Fibroblast of skin of abdomen (primary cell): ENCODE data around the gene CDR2.
A peak's percentile ranks its signal among the peaks of the same experiment; 100 is the strongest.

Source experiments
- DNase-seq: peaks from one replicate; pipeline ENCODE4 v3.0.0-alpha.2; 2013

The CDR2 gene

DNA sequence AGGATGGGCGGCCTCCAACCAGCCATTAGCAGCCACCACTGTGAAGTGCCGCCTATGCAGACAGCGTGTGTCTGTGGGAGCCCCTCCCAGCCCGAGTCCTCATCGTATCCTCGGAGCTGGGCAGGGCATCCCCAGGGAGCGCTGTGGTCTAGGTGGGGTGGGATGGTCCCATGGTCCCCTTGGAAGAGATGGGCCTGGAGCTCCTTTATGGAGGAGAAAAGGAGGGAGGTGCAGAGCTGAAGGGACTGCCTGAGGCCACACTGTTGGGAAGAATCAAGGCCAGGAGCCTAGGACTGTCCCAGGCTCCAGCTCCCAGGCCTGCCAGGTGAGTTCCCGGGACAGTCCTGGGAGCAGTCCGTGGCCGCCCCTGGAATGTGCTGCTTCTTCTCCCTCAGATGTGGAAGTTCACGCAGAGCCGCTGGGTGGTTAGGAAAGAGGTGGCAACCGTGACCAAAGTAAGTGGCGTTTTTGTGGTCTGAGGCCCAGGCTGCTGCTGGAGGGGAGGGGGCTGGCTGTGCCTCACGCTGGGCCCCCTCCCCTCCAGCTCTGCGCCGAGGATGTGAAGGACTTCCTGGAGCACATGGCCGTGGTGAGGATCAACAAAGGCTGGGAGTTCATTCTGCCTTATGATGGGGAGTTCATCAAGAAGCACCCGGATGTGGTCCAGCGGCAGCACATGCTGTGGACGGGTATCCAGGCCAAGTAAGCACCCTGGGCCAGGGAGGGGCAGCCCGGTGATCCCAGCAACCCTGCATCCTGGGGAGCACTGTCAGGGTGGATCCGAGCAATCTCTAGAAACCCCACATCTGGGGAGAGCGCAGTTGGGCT lies 50.2 kb downstream of the CDR2 start:
- DNase-seq, result no peak

GRCh38 chr16:22323173-22323958 lies 51.1 kb downstream of the CDR2 start:
- DNase-seq, result no peak

DNA sequence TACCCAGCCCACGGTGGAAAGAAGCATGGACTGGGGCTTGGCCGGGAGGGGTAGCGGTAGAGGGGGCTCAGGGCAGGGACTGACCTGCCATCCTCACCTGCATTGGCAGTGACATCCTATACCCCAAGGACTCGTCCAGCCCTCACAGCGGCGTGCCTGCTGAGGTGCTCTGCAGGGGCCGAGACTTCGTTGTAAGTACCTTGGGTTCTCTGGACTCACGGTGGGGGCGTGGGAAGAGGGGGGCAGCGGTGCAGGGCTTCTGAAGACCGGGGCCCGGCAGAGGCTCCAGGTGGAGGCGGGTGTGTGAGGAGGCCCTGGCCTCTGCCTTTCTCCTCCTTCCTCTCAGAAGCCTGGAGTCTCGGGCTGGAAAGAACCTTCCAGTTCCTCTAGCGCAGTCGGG lies 51.7 kb downstream of the CDR2 start:
- no peak for DNase-seq

DNA sequence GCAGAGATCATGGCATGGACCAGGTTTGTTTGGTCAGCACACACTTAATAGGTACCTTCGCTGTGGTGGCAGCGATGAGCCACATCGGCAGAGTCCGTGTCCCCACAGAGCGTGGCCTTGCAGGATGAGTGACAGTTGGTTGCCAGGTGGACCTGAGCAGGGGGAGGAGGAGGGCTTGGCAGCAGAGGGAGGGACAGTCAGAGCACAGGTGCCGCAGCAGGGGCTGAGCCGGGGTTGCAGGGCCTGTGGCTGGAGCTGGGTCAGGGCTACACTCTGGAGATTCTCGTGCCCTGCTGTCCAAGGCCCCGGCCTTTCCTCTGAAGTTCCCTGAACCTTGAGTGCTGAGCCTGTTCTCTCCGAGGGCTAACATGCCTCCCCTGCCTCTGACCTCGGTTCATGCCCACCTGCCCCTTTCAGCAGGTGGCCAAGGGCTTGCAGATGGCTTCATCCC lies 52.4 kb downstream of the CDR2 start:
- DNase-seq, result no peak

DNA sequence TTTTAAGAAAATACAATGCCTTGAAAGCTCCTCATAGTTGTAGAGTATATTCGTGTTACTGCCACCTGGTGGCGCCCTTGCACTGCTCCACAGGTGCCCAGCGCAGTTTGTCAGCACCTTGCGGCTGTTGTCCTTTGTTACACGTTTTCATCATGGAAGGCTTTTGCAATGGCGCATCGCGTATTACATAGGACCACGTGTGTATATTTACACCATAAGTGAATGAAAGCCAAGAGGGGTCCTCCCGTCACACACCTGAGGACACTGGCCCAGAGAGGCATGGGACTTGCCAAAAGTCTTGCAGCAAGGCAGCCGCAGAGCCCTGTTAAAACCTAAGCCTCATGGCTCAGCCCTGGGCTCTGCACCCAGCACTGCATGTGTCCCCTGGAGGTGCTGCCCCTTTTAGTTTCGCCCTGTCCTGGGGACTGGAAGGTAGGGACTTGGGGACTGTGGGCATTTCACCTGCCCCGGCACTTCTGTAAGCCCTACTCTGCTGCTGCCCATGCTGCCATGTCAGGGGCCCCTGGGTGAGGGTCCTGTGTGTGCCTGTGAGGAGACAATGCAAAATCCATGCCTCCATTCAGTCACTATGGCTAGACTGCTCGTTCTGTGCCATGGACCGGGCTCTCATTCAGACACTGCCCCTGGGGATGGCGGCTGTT lies 52.9 kb downstream of the CDR2 start:
- DNase-seq, result peak; percentile 67

- no peak for DNase-seq
Measured at GRCh38 chr16:22320572-22321339, 53.7 kb downstream of the CDR2 start.

GRCh38 chr16:22318690-22319358 lies 55.6 kb downstream of the CDR2 start:
- DNase-seq, result peak; percentile 19

- DNase-seq, result no peak
Measured at GRCh38 chr16:22317625-22318024, 56.8 kb downstream of the CDR2 start.

- DNase-seq, result no peak
Measured at GRCh38 chr16:22317001-22317530, 57.4 kb downstream of the CDR2 start.

- no peak for DNase-seq
Measured at GRCh38 chr16:22316411-22316811, 58.0 kb downstream of the CDR2 start.

DNA sequence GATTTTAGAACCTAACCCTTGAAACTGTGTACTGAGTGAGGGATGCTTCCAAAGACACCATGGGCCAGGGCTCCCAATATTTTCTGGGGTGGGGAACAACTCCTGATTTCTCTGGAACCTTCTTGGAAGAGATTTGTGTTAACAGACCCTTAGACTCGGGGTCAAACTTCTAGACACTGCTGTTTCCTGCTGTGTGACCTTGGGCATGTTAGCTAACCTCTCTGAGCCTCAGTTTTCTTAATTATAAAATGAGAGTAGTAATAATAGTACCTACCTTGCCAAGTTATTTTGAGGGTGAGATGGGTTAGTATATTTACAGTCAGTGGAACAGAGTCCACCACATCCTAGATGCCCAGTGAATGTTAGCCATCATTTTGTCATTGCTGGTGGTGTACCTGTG lies 58.4 kb downstream of the CDR2 start:
- DNase-seq, result no peak

GRCh38 chr16:22314661-22315626 lies 59.5 kb downstream of the CDR2 start:
- no peak for DNase-seq

- no peak for DNase-seq
Measured at GRCh38 chr16:22313876-22314470, 60.4 kb downstream of the CDR2 start.

DNA sequence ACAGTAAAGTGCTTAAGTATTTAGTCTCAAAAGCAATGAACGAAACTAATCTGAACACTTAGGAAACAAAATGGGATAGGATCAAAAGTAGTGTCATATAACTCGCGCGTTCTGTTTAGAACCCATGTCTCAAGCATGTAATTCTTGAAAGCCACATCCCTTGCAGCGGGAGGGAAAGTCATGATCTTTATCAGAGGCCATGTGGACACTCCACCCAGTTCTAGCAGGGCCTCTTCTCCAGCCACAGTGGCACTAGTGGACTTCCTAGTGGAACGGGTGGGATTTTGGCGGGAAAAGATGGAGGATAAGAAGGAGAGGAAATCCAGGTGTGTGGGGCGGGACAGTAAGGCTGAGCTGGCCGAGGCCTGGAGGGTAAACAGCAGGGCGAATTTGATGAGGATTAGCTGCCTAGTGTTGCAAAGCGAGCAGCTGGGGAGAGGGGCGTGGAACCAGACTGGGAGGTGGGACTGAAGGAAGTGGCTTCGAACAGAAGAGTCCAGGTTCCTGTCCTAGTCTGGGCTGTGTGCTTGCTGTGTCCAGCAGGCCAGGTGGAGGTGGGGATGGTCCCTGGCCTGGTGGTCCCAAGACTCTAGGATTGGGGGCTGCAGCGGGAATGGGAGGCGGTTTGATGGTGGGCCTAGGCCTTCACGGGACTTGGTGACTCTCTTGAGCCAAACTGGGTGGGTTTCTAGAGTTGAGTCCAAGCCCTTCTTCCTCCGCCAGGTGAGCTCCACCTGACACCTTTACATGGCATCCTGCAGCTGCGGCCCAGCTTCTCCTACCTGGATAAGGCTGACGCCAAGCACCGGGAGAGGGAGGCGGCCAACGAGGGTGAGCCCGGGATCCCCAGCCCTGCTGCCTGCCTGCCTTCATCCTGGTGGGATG lies 61.3 kb downstream of the CDR2 start:
- DNase-seq, result no peak

GRCh38 chr16:22311520-22311919 lies 62.9 kb downstream of the CDR2 start:
- DNase-seq, result no peak

DNA sequence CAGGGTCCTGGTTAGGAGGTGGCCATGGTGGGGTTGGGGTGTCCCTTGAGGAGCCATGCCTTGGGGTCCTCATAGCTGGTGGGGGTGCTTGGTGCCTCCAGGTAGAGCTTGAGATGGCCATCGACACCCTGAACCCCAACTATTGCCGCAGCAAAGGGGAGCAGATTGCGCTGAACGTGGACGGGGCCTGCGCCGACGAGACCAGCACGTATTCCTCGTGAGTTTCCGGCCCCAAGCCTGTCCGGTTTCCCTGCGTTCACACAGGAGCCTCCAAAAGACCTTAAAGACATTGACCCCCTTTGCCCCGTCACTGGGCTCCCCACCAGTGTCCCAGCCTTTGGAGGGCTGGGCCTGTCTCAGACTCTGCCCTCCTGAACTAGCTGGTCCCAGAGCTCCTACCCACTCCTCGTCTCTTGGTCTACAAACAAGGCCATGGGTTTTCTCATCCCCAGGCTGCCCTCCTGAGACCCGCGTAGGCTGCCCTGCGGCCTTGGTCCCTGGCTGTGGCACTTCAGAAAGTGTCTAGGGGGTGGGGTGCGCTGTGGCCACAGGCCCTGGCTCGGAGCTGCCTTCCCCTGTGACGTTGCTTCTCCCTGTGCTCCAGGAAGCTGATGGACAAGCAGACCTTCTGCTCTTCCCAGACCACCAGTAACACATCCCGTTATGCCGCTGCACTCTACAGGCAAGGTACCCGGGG lies 65.4 kb downstream of the CDR2 start:
- DNase-seq, result no peak

- no peak for DNase-seq
Measured at GRCh38 chr16:22307838-22308237, 66.6 kb downstream of the CDR2 start.

- no peak for DNase-seq
Measured at GRCh38 chr16:22306788-22307187, 67.6 kb downstream of the CDR2 start.
